GM18907 (cell line): Measurements from ENCODE around the gene PTGS1.
"Not testable (repeated sequence)": the region's sequence is repeated elsewhere in the genome, so short reads cannot be mapped to it uniquely, and the experiment has no call there.

Experiments used
- ATAC-seq: cut with Tn5 transposase; IDR thresholded peaks from one replicate; pipeline ENCODE4 v1.9.1; 2021; ENCODE audit warnings: mild to moderate bottlenecking, moderate library complexity; ENCODE audit not compliant: unreplicated experiment

Gene PTGS1

DNA sequence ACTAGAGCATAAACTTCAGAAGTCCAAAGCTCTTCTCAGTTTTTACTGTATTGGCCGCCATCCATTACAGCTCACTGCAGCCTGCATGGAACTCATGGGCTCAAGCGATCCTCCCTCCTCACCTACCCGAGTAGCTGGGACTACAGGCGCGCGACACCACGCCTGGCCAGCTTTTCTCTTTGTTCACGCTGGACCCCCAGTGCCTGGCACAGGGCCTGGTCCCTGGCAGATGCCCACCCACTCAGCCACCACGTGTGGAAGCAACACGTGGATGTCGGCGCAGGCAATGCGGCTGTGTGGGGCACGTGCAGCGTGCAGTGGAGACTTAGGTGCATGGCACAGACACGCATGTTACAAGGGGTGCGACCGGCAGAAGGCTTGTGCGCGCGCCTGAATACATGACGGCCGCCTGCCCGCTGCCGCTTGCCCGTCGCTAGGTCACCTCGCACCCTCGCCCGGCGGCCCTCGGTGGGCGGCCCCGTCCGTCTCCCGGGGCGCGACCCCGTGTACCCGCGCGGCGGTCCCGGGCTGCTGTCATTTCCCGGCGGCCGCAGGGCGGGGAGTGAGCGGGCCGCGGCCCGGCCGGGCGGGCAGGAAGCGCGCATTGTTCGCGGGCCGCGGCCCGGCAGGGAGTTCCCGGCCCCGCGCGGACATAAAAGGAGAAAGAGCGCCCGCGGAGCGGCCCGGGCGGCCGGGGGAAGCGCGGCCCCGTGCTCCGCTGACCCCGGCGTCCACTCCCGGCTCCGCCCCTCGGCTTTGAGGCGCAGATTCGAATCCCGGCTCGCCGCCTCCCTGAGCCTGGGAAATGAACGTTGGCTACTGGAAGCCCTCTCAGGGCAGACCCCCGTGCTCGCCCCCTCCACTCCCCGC lies 24.1 kb upstream of the PTGS1 start:
- no peak for ATAC-seq

DNA sequence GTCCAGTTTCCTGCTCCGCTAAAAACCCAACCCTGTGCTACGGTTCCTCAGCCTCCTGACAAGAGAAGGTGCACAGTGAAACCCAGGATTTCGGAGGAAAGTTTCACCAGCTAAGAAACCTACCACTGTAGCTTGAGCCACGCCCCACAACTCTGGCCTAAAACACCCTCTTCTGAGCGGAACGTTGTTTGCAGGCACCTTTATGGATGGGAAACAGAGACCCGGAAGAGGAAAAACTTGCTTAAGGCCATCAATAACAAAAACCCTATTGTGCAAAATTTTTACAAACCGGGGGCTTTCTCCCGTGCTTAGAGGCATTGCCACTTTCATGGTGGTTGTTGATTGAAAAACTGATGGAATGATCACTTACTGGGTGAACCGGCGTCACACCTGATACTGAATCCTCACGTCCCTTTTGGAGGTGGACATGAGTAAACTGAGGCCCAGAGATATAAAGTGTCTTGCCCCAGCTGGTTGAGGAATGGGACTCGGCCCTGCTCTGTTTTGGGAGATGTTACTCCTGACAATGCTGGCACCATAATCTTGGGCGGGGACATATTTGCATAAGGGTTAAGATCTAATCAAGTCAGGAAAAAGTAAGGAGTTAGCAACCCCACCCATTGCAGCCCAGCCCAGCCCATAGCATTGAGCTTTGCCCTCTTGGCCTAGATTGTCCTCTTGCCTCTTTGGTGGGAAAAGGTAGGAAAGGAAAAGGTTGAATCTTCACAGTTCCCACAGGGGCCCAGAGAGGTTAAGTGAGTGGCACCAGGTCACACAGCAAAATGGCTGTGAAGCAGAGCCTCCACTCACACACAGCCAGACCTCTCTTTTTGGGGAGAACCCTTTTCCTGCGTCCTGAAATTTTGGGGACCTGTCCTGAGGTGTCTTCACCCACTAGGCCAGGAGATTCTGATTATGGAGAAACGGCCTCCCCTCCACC lies 23.2 kb upstream of the PTGS1 start:
- ATAC-seq = no peak

DNA sequence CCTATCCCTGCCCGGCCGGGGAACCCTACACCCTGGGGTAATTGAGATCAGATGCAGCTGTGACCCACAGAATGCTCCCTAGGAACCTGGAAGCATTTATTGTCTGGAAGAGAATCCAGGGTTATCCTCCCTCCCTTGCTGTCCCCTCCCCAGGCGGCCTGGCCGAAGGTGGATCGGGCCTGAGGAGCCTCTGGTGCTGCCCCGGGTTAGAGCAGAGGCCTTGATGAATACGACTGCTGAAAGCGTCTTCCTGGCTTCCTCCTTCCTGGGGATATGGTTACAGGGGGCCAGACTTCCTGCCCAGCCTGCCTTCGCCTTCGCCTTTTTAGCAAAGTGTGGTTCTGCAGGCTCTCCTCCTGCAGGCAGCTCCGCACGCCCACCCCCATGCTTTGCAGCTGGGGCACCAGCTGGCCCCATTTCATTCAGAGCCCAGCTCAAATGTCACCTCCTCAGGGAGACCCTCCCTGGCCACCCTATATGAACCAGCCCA lies 22.5 kb upstream of the PTGS1 start:
- no peak for ATAC-seq

DNA sequence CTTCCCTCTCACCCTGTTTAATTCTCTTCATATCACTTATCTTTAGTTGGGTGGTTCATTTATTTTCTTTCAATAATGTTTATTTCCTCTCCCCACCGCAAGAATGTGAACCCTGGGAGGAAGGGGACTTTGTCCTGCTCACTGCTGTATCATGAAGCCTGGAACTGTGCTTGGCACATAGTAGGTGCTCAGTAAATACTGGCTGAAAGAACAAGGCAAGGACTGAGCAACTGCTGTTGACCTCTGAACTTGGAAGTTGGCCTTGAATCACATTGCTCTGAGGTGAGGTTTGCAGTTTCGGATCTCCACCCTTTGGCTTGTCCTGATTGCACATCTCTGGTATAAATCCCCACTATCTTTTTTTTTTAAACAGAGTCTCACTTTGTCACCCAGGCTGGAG lies 22.0 kb upstream of the PTGS1 start:
- ATAC-seq = no peak

DNA sequence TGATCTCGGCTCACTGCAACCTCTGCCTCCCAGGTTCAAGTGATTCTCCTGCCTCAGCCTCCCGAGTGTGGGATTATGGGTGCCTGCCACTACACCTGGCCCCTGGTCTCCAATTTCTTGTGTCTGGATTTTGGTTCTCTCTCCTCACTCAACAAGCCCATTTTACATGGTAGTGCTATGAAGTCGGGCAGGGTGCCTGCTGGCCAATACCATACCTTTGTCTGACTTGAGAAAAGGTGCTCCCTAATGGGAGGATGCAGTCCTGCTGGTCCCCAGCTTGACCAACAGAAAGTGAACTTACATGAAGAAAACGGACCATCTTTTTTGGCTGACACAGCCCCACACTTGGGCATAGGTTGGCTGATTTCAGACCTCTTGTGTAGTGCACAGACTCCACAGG lies 21.6 kb upstream of the PTGS1 start:
- no peak for ATAC-seq

DNA sequence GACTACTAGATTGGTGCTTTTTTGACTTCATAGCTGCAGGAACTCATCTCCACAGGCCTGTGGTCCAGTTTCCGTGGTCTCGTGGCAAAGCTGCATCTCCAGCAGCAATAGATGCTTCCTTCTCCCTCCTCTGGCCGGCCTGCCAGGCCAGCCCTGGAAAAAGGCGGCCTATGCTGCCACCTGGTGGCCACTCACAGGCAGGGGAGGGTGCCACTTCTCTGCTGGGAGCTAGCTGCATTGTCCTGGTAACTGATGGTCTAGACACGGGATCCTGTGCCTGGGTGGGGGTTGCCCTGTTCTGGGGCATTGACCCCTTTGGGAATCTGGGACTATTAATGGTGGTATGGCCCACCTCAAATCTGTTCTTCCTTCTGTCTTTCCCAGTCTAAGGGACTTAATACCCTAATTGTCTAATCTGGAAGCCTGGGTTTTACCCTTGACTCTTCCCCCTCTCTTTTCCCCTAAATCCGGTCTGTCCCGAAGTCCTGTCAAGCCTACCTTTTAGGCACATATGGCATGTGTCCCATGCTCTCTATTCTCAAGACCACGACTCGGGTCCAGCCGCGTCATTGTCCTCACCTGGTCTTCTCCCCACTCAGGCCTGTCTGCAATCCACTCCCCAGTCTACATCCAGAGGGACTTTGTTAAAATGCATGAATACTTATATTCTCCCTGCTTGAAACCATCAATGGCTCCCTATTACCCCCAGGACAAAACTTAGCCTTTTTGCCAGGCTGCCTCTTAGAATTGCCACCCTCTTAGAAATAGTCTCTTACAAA lies 20.1 kb upstream of the PTGS1 start:
- peak; percentile 85 for ATAC-seq

DNA sequence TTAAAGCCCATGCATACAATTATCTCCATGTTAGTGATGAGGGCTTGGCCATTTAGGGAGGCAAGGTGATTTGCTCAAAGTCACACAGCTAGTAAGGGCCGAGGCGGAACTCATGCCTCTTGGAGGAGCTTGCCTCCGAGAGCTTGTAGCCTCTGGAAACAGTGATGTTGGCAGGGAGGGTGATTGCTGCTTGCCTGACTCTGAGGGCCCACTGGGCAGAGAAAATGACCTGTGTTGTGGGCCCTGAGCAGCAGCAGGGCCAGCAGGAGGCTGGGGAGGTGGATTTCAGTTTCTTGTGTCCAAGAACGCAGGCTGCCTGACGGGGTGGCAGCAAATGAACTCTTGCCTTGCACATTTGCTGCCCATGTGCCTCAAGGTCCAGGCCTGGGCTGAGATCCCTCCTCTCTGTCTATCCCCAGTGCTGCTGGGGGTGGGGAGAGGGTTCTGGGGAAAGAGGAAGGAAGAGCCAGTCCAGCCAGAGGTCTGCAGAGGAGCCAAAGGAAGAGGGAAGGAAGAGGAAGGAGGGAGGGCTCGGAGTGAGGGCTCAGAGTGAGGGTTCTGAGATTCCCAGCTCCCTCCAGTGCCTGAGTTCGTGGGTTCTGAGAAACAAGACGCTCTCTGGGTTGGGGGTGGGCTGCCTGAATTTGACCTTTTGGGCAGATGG lies 16.2 kb upstream of the PTGS1 start:
- no peak for ATAC-seq

DNA sequence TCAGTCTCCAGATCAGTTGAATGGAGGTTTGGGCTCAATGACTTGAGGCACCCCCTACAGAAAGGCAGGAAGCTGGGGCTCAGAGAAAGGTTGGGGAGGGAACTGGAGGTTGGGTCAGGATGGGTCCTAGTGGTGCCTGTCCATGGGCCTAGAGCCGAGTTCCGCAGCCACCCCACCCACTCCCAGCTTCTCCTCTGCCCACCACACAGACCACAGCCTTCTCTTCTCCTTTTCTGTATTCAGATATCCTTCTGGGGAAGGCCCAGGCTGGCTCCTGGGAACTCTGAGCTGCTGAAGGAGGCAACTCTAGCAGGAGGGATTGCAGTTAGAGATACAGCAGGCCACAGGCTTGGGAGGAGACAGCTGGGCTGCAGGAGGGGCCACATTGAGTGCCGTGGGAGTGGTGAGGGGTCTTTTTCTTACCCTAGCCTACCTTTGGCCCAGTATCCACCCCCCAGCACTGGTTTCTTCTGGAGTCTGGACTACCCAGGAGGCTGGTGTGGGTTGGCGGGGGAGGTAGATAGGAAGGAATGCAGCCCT lies 15.4 kb upstream of the PTGS1 start:
- ATAC-seq = no peak

DNA sequence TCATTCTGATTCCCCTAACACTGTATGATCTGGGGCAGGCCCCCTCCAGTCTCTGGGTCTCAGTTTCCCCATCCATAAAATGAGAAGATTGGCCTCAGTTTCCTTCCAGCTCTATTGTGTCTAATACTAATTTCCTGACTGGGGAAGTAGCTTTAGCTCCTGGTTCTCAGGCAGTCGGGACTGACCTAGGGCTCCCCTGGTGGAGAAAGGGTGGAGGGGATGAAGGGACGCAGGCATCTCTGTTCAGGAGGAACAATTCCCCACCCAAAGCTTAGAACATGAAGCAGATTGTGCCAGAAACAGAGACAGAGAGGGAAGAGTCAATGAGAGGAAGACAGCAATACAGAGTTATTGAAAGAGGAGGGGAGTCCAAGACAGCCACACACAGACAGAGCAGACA lies 14.2 kb upstream of the PTGS1 start:
- no peak for ATAC-seq

DNA sequence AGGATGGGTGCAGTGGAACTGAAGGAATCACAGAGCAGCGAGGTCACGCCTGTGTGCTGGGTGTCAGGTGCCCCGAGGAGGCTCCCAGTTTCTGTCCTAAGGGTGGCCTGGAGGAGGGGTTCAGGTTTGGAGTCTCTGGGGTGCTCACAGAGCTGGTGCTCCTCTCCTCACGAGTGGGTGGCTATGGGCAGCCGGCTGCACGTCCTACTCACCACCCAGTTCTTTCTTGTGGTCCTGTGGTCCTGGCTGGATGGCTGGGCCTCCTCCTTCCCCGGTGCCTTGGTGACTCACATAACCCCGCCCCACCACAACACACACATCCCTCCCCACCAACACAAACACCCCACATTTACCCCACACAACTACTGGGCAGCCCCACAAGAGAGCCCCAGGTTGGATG lies 9.9 kb upstream of the PTGS1 start:
- no peak for ATAC-seq

DNA sequence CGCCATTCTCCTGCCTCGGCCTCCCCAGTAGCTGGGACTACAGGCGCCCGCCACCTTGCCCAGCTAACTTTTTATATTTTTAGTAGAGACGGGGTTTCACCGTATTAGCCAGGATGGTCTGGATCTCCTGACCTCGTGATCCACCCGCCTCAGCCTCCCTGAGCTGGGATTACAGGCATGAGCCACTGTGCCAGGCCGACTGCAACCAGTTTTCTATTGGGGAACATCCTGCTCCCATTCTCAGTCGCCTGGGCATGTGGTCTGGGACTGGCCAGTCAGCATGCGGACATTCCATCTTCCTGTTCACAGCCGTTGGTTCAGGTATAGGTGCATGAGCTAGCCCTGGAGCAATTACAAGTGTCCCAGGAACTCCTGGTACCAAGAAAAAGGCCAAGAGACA lies 7.7 kb upstream of the PTGS1 start:
- ATAC-seq = not testable (repeated sequence)

DNA sequence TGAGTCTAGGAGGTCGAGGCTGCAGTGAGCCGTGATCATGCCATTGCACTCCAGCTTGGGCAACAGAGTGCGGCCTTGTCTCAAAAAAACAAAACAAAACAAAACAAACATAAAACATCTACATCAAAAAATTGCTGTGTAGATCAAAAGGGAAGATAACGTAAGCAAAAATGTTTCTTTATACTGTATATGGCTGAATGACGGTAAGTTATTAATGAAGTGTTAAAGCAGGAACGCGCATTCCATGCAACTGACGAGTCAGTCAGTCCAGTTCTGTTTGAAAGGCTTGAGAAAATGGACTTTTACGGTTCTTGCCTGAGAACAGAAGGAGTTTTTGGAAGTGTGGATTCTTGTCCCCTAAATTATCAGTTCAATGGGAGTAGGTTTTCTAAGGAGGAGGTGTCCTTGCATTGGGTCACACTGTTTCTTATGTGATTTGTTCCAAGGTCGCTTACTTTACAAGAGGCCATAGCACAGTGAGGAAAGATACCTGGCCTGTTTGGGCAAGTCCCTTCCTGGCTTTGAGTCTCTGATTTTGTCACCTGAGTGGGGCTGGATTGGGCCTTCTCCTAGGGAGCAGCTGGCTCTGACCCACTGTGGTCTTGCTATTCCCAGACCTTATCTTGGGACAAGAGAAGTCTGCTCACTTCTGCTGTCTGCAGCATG lies 6.6 kb upstream of the PTGS1 start:
- ATAC-seq = no peak

DNA sequence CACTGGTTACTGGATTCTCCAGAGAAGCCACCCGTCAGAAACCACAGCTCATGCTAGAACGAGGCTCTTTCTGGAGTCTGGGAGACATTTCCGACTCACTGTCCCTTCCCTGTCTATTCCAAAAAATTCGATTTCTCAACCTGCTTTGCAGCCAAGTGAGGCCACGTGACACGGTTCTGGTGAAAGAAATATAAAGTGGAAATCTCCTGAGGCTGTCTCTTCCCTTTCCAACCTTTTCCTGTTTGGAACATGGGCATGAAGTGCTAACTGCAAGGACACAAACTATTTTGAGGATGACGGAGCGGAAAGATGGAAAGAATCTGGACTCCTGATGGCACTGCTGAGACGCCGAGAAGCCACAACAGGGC lies 6.1 kb upstream of the PTGS1 start:
- ATAC-seq = no peak

DNA sequence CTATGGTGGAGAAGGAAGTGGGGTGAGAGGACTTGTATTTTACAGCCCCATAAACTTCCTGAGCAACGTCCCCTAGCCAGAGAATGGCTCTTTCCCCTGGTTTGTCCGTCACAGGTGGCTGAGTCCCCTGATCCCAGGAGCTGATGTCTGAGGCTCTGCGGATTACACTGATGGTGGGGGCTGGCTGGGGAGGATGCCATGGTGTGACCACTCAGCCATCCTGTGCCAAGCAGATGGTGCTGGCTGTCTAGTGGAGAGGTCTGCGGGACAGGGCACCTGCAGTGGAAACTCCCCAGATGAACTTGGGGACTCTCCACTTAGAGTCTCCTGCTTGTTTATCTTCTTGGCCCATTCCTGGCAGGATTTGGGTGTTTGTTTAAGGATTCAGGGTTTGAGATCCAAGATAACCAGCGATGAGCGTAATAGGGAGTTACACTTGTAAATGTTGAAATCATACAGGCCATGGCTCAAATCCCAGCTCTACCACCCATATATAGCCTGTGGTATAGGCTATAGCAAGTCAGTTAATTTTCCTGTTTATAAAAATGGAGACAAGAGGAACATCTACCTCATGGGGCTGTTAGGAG lies 4.7 kb upstream of the PTGS1 start:
- ATAC-seq = no peak

DNA sequence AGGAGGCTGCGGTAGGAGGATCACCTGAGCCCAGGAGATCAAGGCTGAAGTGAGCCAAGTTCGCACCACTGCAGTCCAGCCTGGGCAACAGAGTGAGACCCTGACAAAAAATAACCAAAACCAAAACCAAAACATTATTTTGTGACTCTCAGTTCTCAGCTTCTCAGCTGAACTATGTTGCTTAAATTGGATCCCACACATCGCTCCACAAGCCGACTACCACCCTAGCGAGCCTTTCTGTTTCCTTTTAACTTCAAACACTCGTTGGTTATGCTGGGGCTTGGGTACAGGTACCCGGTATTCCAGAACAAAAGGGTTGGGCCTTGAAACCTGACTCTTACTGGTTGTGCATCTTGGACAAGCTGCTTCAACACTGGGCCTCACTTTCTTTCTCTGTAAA lies 3.8 kb upstream of the PTGS1 start:
- ATAC-seq = no peak

DNA sequence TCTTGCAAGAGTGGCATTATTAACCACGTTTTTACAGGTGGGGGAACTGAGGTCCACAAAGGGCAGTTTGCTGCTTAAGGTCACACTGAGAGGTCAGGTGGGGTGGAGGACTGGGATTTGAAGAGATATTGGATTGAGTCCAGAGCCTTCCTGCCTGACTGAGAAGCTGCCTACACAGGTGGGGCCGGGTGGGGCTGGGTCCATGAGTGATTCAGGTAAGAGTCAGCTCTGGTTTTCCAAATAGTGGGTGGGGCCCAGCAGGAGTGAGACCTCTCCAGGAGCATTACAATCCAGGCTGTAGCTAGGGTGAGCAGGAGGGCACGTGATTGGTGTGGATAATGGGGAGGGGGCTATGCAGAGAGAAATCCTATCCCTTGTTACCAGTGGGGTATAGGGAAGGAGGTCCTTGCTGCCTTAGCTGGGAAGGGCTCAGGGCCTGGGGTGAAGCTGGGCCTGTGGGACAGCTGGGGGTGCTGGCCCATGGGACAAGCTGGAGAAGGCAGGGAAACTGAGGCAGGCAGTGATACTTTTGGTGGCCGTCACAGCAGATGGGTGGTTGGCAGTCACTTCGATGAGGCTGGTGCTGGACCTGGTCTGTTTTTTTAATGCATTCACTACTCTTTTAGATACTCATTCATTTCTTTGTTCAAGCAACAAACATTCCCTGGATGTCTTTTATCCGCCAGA lies 2.9 kb upstream of the PTGS1 start:
- no peak for ATAC-seq

DNA sequence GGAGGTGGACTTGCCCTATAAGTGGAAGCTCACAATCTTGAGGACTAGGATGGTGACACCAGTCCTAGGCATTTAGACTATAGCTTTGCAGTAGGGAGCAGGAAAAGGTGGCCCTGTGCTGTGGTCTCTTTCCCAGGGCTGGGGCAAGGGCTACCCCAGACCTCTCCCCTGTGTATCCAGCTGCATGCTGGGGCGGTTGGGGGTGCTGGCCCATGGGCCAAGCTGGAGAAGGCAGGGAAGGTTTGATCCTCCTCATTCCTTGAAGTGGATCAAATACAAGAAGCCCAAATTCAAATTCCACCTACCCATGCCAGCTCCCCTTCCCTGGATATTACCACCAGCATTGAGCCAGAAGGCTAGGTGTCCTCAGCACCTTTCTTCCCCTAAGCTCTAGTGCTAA lies 2.2 kb upstream of the PTGS1 start:
- no peak for ATAC-seq

DNA sequence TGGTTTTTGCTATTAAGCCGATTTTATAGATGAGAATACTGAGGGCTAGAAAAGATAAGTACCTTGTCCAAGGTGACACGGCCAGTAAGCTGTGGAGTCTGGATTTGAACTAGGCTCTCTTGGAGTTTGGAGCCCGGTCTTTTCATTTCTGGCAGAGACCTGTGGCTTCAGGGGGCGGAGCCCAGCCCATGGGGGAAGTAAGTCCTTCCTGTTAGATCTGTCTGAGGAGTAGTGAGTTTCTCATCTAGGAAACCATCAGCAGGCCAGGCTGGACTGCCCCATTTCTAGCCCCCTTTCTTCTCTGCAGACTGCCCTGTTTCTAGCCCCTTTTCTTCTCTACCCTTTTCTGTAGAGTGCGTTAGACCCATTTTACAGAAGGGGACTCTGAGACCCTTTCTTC lies 521 bp upstream of the PTGS1 start:
- ATAC-seq = peak; percentile 42

DNA sequence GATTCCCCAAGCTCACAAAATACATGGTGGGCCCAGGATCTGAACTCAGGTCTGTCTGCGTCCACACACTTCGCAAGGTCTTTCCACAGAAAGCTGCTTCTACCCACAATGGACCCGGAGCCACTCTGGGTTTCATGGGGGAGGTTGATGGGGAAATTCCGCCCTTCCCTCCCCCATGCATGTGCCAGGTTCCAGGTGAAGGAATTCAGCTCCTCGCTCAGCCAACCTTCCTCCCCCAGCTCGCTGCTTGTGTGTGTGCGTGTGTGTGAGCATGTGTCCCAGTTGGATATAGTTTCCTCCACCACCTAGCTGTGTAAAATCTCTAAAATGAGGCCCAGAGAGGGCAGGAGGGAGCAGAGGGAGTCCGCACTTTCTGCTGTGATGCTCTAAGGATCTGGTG lies 1.0 kb downstream of the PTGS1 start:
- ATAC-seq = no peak
